Measurements from ENCODE around the gene COL9A2.

- TF ChIP-seq EZH2 (IDR thresholded peaks at IDR 0.05; ENCODE audit: borderline replicate concordance, insufficient read depth, low read length, poor library complexity, severe bottlenecking) (no peak), MXI1 (conservative IDR thresholded peaks at IDR 0.05; ENCODE audit: poor library complexity, severe bottlenecking) (no peak), CTCF (IDR thresholded peaks at IDR 0.05; ENCODE audit: poor library complexity, severe bottlenecking) (no peak)
These were observed 4.6 kb downstream of the COL9A2 start for GRCh38 chr1:40312238-40313205.

Data from neural cell (in vitro differentiated cells).